ENCODE results near the gene DMGDH. TPM values are rescaled to one million over a fixed set of nuclear protein-coding genes. Genes with fewer than 3 reads are reported as not detected.
"Not testable (repeated sequence)": the region's sequence is repeated elsewhere in the genome, so short reads cannot be mapped to it uniquely, and the experiment has no call there.

Gene DMGDH
- total RNA-seq, 2 experiments from 2014 or later, result 0.23 to 0.30 TPM

DNA sequence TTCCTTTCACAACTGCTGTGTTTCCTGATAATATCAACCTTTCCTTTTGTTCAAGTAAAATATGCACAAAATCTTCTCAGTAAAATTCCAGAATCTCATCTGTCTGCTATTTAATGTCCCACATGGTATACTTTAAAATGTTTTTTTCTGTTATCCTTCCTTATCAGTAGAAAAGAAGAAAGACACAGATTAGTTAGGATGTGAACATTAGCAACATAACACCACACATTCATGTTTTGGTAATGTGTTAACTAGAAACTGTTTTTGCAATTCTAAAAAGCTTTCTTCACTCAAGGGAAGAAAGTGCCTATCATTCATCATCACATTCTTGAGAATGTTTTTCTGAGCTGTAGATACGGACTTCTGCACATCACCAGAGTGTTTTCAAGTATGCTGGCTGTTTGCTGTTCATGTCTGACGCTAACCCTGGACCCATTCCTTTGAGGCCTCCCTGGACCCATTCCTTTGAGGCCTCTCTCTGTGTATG, 73.9 kb downstream of the DMGDH start:
- Mint-ChIP-seq H3K27me3 (peaks cover 26% of the 10 kb centered on the region), H3K36me3 (ENCODE audit: low read depth) (no peaks in the 10 kb centered on the region), H3K9me3 (no peaks in the 10 kb centered on the region), H3K4me3 (no peak overlapping the region), H3K4me1 (peaks cover 10% of the 10 kb centered on the region), H3K27ac (no peak overlapping the region)
- ChIA-PET POLR2A (interaction anchor here (2.6 kb wide), 1 partner anchor 10 kb away, joined by 9 read pairs; the partner anchor contains the start of gene ARSB), CTCF (no interaction called here)
- DNase-seq, result no peak

DNA sequence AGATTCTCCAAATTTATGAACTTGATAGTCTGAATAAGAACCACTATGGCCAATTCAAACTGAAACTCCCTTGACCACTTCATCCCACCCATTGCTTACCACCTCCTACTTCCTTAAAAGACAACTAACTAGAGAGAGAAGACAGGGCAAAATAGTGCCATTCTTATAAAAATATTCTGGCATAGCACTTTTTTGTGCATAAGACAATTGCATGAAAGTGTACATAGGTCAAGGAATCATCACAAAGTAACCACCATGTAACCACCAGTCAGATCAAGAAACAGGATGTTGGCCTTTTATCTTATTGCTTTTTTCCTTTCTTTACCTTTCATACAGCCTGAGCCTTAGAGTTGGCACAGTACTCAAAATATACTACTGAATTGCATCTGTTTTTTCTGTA, 76.3 kb downstream of the DMGDH start:
- Mint-ChIP-seq H3K4me3 (no peak overlapping the region), H3K9me3 (no peaks in the 10 kb centered on the region), H3K27ac (no peak overlapping the region), H3K36me3 (ENCODE audit: low read depth) (no peaks in the 10 kb centered on the region), H3K4me1 (peaks cover 10% of the 10 kb centered on the region), H3K27me3 (peaks cover 12% of the 10 kb centered on the region)
- DNase-seq, result no peak
- CTCF ChIA-PET, result no interaction called here
- POLR2A ChIA-PET, result interaction anchor here (2.6 kb wide), 1 partner anchor 8 kb away, joined by 9 read pairs; the partner anchor contains the start of gene ARSB

DNA sequence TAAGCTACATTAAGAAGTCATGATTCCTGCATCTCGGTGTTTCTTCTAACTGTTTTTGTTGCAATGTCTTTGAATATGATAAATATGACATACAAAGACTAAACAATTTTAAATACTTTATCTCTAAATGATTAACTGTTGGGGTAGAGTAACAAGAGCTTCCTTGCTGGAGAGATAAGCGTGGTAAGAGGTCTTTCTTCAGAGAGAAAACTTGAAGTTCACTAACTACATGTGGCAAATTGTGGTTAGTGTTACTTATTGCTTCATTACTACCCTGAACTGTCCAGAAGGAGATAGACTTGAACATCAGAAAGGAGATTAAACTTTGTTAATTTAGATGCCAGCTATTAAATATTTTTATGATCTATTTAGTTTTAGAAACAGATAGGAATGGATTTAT, 77.3 kb downstream of the DMGDH start:
- Mint-ChIP-seq H3K36me3 (ENCODE audit: low read depth) (no peaks in the 10 kb centered on the region), H3K4me1 (peaks cover 10% of the 10 kb centered on the region), H3K27me3 (peaks cover 7% of the 10 kb centered on the region), H3K9me3 (no peaks in the 10 kb centered on the region), H3K27ac (no peak overlapping the region), H3K4me3 (no peak overlapping the region)
- CTCF ChIA-PET, result no interaction called here
- no peak for DNase-seq
- POLR2A ChIA-PET, result no interaction called here

DNA sequence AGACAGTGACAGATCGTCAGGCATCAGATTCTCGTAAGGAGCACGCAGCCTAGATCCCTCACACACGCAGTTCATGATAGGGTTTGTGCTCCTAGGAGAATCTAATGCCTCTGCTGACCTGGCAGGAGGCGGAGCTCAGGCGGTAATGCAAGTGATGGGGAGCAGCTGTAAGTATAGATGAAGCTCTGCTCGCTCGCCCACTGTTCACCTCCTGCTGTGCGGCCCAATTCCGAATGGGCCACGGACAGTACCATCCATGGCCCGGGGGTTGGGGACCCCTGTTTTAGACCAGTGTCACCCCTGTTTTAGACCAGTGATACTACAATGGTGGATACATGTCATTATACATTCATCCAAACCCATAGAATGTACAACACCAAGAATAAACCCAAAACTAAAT, 80.4 kb downstream of the DMGDH start:
- CTCF ChIA-PET, result no interaction called here
- peaks cover 2% of the 10 kb centered on the region for H3K27me3 Mint-ChIP-seq
- no peak for DNase-seq
- H3K36me3 Mint-ChIP-seq (ENCODE audit: low read depth), result peaks cover 3% of the 10 kb centered on the region
- no peaks in the 10 kb centered on the region for H3K9me3 Mint-ChIP-seq
- H3K27ac Mint-ChIP-seq, result no peak overlapping the region
- peaks cover 20% of the 10 kb centered on the region for H3K4me1 Mint-ChIP-seq
- H3K4me3 Mint-ChIP-seq, result no peak overlapping the region
- POLR2A ChIA-PET, result no interaction called here

DNA sequence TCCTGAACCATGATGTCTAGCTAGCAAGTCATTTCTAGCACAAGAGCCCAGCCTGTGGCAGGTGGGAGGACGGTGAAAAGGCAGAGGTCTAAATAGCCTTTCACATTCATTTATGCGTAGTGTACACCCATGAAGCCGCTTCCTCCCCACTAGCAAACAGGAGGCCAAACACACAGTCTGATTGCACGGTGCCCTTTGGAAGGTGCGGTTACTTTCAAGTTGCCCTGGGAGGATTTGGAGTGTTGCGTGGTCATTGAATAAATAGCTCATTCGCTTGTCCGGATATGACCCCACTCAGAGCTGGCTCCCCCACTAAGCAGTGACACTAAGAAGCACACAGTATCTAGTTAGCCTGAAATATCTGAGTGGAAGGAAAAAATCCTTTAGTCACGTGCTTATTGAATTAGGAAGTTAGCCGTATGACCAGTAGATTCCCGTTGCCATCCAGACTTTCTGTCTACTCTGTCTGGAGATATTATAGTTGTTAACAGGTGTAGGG, 83.7 kb downstream of the DMGDH start:
- peaks cover 3% of the 10 kb centered on the region for H3K36me3 Mint-ChIP-seq (ENCODE audit: low read depth)
- peak overlapping the region; percentile 86 for H3K4me3 Mint-ChIP-seq
- CTCF ChIA-PET, result interaction anchor here (0.7 to 4.4 kb wide), 8 partner anchors 9 to 625 kb away, joined by 3 to 23 read pairs (median 4); partner anchors contain the start of gene SCAMP1
- no peaks in the 10 kb centered on the region for H3K9me3 Mint-ChIP-seq
- peak overlapping the region; percentile 95 for H3K27ac Mint-ChIP-seq
- POLR2A ChIA-PET, result interaction anchor here (0.6 to 3.3 kb wide), 23 partner anchors 9 to 1668 kb away, joined by 3 to 26 read pairs (median 5); partner anchors contain the start of genes AP3B1, JMY, MSH3 and SCAMP1
- no peaks in the 10 kb centered on the region for H3K27me3 Mint-ChIP-seq
- H3K4me1 Mint-ChIP-seq, result peaks cover 38% of the 10 kb centered on the region
- peak; percentile 70 for DNase-seq

DNA sequence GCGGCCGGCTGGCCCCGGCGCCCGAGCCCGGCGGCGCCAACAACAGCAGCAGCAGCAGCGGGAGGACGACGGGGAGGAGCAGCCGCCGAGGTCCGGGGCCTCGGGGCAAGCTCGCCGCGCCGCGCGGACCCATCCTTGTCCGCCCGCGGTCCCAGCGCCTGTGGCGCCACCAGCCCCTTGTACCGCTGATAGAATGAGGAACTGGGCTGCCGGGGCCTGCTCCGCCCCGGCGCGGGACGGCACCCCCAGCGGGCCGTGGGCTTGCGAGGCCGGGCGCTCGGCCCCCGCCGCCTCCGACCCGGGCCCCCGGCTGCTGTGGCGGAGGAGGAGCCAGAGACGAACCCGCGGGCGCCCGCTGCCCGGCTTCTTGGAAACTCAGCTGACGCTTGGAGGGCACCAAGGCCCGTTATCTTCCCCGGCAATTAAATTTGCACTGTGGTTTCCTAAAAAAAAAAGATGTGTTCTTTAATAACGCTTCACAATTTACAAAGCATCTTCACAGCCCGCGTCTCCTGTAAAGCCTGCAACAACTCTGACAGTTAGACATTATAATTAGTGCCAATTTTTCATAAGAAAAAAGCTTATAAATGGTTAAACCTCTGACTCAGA, 84.3 kb downstream of the DMGDH start, which contains the start of gene ARSB:
TSS of gene ARSB (minus strand) at position 195 of the 609 bp plus-strand sequence. CDS start at position 133, 62 bp downstream.
- H3K27me3 Mint-ChIP-seq, result no peaks in the 10 kb centered on the region
- DNase-seq, result peak; percentile 66
- ChIA-PET POLR2A (interaction anchor here (0.6 to 3.3 kb wide), 25 partner anchors 9 to 1669 kb away, joined by 3 to 26 read pairs (median 5); partner anchors contain the start of genes AP3B1, JMY, MSH3 and SCAMP1), CTCF (interaction anchor here (0.7 to 4.4 kb wide), 12 partner anchors 10 to 625 kb away, joined by 3 to 23 read pairs (median 3); partner anchors contain the start of gene SCAMP1)
- H3K36me3 Mint-ChIP-seq (ENCODE audit: low read depth), result peaks cover 3% of the 10 kb centered on the region
- H3K4me1 Mint-ChIP-seq, result peaks cover 40% of the 10 kb centered on the region
- peak within 1 kb of the TSS; percentile 95 for H3K27ac Mint-ChIP-seq
- H3K4me3 Mint-ChIP-seq, result peak within 1 kb of the TSS; percentile 86
- H3K9me3 Mint-ChIP-seq, result no peaks in the 10 kb centered on the region

DNA sequence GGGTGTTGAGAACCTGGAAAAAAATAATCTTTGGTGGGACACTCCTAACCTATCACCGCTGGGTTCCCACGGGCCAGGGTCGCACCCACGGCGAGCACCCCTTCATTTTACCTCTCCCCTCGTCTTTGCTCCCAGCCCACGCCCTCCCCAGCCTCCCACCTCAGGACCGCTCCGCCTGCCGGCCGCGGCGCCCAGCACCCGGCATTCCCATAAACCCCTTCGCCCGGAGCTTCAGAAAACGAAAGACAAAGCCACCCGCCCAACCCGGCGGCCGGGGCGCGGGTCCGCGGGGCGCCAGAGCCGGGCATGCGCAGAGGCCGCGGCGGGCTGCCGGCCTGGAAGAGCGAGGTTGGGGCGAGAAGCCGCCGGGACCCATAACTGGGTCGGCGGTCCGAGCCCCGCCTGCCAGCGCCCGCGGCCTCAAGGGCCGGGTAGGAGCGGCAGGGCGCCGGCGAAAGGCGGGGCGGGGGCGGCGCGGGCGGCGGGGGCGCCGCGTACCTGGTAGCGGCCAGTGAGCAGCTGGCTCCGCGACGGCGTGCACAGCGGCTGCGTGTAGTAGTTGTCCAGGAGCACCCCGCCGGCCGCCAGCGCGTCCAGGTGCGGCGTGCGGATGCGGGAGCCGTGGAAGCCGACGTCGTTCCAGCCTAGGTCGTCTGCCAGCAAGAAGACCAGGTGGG, 84.9 kb downstream of the DMGDH start:
- Mint-ChIP-seq H3K27ac (peak overlapping the region; percentile 91), H3K4me1 (peaks cover 45% of the 10 kb centered on the region), H3K27me3 (no peaks in the 10 kb centered on the region), H3K36me3 (ENCODE audit: low read depth) (peaks cover 3% of the 10 kb centered on the region), H3K9me3 (no peaks in the 10 kb centered on the region), H3K4me3 (peak overlapping the region; percentile 78)
- peak; percentile 82 for DNase-seq
- ChIA-PET CTCF (interaction anchor here (1.0 to 4.4 kb wide), 11 partner anchors 10 to 624 kb away, joined by 3 to 23 read pairs (median 3); partner anchors contain the start of gene SCAMP1), POLR2A (interaction anchor here (0.6 to 3.3 kb wide), 20 partner anchors 8 to 1054 kb away, joined by 3 to 26 read pairs (median 5); partner anchors contain the start of genes JMY, SCAMP1 and TENT2)

DNA sequence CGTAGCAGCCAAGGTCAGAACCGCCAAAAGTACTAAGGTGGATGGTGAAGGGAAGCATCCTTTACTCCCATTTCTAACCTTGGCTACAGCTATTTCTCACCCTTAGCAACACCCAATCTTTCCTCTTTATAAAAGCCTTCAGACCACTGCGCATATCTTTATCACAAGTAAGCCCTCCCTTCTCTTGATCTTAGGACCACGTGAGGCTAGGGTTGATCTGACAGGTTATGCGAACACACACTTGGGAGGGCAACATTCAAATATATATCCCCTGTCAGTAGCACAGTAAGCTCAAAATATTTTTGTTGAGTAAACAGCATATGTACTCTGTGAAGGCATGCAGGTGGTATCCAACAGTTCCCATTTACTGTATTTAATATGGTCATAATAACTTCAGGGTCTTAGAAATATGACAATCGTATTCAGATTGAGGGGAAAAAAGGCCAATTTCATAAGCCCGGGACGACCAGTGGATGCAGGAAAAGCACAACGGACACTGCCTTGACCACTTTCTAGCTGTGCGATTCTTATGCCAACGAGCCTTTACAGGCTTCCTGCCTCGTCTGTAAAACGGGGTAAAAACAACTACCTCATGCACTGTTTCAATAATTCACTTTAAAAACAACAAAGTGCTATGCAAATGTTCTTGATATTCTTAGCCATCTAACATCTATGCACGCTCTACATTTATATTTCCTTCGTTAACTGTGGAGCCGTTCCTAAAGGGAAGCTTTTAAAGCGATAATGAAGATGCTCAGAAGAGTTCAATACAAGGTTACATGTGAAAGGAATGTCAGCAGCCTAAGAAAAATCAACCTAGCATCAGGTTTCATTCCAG, 85.7 kb downstream of the DMGDH start:
- CTCF ChIA-PET, result interaction anchor here (1.0 to 4.4 kb wide), 8 partner anchors 11 to 476 kb away, joined by 3 to 23 read pairs (median 6); no protein-coding TSS in a partner anchor

DNA sequence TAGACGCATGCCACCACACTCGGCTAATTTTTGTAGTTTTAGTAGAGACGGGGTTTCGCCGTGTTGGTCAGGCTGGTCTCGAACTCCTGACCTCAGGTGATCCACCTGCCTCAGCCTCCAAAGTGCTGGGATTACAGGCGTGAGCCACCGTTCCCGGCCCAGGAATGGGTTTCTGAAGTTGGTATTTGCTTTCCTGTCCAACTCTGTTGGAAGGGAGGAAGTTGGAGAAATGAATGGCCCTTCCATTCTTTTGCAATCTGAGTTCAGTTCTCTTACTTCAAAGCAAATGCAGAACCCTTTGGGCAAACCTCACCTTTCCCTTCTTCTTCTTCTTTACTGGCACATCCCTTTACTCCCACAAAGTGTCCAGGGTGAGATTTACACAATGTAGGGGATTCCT, 86.3 kb downstream of the DMGDH start:
- CTCF ChIA-PET, result interaction anchor here (2.1 to 4.4 kb wide), 3 partner anchors 42 to 150 kb away, joined by 7 to 23 read pairs (median 12); no protein-coding TSS in a partner anchor
- H3K9me3 Mint-ChIP-seq; H3K36me3 Mint-ChIP-seq (ENCODE audit: low read depth); H3K27me3 Mint-ChIP-seq; DNase-seq; H3K27ac Mint-ChIP-seq: not testable (repeated sequence)
- Mint-ChIP-seq H3K4me1 (peaks cover 54% of the 10 kb centered on the region), H3K4me3 (peak overlapping the region; percentile 78)
- POLR2A ChIA-PET, result interaction anchor here (1.9 to 3.3 kb wide), 4 partner anchors 9 to 622 kb away, joined by 6 to 26 read pairs (median 13); partner anchors contain the start of genes JMY and SCAMP1

More for the DNA sequence above, 85.7 kb downstream of the DMGDH start:
- H3K27ac Mint-ChIP-seq, result peak overlapping the region; percentile 89
- DNase-seq, result no peak
- H3K27me3 Mint-ChIP-seq, result no peaks in the 10 kb centered on the region
- peaks cover 52% of the 10 kb centered on the region for H3K4me1 Mint-ChIP-seq
- H3K36me3 Mint-ChIP-seq (ENCODE audit: low read depth), result peaks cover 5% of the 10 kb centered on the region
- POLR2A ChIA-PET, result interaction anchor here (0.6 to 3.3 kb wide), 14 partner anchors 9 to 1054 kb away, joined by 3 to 26 read pairs (median 5); partner anchors contain the start of genes JMY, SCAMP1 and TENT2
- no peaks in the 10 kb centered on the region for H3K9me3 Mint-ChIP-seq
- peak overlapping the region; percentile 78 for H3K4me3 Mint-ChIP-seq

DNA sequence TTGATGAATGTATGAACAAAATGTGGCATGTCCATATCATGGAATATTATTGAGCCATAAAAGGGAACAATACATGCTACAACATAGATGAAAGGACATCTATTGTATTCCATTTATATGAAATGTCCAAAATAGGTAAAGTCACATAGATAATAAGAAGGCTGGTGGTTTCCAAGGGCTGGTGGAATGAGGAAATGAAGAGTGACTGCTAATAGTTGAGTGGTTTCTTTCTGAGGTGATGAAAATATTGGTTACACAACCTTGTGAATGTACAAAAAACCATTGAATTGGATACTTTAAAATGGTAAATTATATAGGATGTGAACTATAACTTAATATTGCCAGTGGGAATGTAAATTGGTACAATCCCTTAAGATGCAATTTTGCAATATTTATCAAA, 89.6 kb downstream of the DMGDH start:
- CTCF ChIA-PET, result interaction anchor here (1.0 kb wide), 1 partner anchor 45 kb away, joined by 4 read pairs; no protein-coding TSS in a partner anchor
- POLR2A ChIA-PET, result no interaction called here
- H3K4me1 Mint-ChIP-seq, result peaks cover 44% of the 10 kb centered on the region
- peaks cover 2% of the 10 kb centered on the region for H3K36me3 Mint-ChIP-seq (ENCODE audit: low read depth)
- H3K9me3 Mint-ChIP-seq, result no peaks in the 10 kb centered on the region
- no peak overlapping the region for H3K27ac Mint-ChIP-seq
- H3K27me3 Mint-ChIP-seq, result no peaks in the 10 kb centered on the region
- no peak for DNase-seq
- H3K4me3 Mint-ChIP-seq, result no peak overlapping the region

DNA sequence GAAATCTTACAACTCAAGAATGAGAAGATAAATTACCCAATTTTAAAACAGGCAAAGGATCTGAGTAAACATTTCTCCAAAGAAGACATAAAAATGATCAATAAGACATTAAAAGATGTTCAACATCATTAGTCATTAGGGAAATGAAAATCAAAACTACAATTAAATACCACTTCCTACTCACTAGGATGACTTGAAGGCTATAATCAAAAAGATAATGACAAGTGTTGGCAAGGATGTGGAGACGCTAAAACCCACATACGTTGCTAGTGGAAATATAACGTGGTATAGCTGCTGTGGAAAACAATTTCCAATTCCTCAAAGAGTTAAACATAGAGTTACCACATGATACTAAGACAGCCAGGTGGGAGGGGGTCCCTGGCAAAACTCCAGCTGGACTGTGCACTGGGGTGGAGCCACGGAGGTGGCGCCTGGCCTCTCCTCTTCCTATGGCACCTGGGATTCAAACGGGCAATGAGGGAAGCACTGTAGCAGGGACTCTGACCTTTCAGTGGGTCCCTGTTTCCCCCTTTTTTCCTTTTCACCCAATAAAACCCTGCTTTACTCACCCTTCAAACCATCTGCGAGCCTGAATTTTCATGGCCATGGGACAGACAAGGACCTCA, 90.2 kb downstream of the DMGDH start:
- no peak overlapping the region for H3K27ac Mint-ChIP-seq
- H3K36me3 Mint-ChIP-seq (ENCODE audit: low read depth), result peaks cover 2% of the 10 kb centered on the region
- H3K9me3 Mint-ChIP-seq, result no peaks in the 10 kb centered on the region
- H3K4me1 Mint-ChIP-seq, result peaks cover 44% of the 10 kb centered on the region
- H3K4me3 Mint-ChIP-seq, result no peak overlapping the region
- DNase-seq, result no peak
- no peaks in the 10 kb centered on the region for H3K27me3 Mint-ChIP-seq
- POLR2A ChIA-PET, result no interaction called here
- CTCF ChIA-PET, result no interaction called here
